ENCODE results near the gene SCP2.

DNA sequence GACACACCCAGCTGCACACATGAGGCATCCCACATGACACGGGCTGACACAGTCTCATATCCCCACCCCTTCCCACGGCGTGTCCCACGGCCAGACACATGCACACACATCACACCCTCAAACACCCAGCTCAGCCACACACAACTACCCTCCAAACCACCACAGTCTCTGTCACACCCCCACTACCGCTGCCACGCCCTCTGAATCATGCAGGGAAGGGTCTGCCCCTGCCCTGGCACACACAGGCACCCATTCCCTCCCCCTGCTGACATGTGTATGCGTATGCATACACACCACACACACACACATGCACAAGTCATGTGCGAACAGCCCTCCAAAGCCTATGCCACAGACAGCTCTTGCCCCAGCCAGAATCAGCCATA lies 157.5 kb downstream of the SCP2 start:
- TF ChIP-seq, protein P1, sequence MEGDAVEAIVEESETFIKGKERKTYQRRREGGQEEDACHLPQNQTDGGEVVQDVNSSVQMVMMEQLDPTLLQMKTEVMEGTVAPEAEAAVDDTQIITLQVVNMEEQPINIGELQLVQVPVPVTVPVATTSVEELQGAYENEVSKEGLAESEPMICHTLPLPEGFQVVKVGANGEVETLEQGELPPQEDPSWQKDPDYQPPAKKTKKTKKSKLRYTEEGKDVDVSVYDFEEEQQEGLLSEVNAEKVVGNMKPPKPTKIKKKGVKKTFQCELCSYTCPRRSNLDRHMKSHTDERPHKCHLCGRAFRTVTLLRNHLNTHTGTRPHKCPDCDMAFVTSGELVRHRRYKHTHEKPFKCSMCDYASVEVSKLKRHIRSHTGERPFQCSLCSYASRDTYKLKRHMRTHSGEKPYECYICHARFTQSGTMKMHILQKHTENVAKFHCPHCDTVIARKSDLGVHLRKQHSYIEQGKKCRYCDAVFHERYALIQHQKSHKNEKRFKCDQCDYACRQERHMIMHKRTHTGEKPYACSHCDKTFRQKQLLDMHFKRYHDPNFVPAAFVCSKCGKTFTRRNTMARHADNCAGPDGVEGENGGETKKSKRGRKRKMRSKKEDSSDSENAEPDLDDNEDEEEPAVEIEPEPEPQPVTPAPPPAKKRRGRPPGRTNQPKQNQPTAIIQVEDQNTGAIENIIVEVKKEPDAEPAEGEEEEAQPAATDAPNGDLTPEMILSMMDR (IDR thresholded peaks at IDR 0.05), result no peak
- TF ChIP-seq, protein P2, sequence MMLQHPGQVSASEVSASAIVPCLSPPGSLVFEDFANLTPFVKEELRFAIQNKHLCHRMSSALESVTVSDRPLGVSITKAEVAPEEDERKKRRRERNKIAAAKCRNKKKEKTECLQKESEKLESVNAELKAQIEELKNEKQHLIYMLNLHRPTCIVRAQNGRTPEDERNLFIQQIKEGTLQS (CRISPR knock-in tag; conservative IDR thresholded peaks at IDR 0.05), result no peak
- no peak for TF ChIP-seq SMAD3 (CRISPR knock-in tag; IDR thresholded peaks at IDR 0.05; ENCODE audit: borderline replicate concordance)
- TF ChIP-seq EMX1 (CRISPR knock-in tag; IDR thresholded peaks at IDR 0.05), result no peak
- no peak for TF ChIP-seq MYBL2 (CRISPR knock-in tag; IDR thresholded peaks at IDR 0.05)
- TF ChIP-seq, protein P3, sequence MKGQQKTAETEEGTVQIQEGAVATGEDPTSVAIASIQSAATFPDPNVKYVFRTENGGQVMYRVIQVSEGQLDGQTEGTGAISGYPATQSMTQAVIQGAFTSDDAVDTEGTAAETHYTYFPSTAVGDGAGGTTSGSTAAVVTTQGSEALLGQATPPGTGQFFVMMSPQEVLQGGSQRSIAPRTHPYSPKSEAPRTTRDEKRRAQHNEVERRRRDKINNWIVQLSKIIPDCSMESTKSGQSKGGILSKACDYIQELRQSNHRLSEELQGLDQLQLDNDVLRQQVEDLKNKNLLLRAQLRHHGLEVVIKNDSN (CRISPR knock-in tag; IDR thresholded peaks at IDR 0.05), result no peak
- TF ChIP-seq, protein P4, sequence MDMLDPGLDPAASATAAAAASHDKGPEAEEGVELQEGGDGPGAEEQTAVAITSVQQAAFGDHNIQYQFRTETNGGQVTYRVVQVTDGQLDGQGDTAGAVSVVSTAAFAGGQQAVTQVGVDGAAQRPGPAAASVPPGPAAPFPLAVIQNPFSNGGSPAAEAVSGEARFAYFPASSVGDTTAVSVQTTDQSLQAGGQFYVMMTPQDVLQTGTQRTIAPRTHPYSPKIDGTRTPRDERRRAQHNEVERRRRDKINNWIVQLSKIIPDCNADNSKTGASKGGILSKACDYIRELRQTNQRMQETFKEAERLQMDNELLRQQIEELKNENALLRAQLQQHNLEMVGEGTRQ (CRISPR knock-in tag; IDR thresholded peaks at IDR 0.05), result no peak
- no peak for TF ChIP-seq NR3C1 (CRISPR knock-in tag; conservative IDR thresholded peaks at IDR 0.05; ENCODE audit: low read depth)
- no peak for TF ChIP-seq CREB1 (CRISPR knock-in tag; IDR thresholded peaks at IDR 0.05)
- no peak for TF ChIP-seq ZBTB21 (CRISPR knock-in tag; IDR thresholded peaks at IDR 0.05; ENCODE audit: borderline replicate concordance)
- TF ChIP-seq, protein P5, sequence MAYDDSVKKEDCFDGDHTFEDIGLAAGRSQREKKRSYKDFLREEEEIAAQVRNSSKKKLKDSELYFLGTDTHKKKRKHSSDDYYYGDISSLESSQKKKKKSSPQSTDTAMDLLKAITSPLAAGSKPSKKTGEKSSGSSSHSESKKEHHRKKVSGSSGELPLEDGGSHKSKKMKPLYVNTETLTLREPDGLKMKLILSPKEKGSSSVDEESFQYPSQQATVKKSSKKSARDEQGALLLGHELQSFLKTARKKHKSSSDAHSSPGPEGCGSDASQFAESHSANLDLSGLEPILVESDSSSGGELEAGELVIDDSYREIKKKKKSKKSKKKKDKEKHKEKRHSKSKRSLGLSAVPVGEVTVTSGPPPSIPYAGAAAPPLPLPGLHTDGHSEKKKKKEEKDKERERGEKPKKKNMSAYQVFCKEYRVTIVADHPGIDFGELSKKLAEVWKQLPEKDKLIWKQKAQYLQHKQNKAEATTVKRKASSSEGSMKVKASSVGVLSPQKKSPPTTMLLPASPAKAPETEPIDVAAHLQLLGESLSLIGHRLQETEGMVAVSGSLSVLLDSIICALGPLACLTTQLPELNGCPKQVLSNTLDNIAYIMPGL (CRISPR knock-in tag; IDR thresholded peaks at IDR 0.05), result no peak
- TF ChIP-seq, protein P6, sequence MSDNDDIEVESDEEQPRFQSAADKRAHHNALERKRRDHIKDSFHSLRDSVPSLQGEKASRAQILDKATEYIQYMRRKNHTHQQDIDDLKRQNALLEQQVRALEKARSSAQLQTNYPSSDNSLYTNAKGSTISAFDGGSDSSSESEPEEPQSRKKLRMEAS (CRISPR knock-in tag; IDR thresholded peaks at IDR 0.05), result no peak
